ENCODE measurements around the gene LARGE2. TPM values are rescaled to one million over a fixed set of nuclear protein-coding genes. Genes with fewer than 3 reads are reported as not detected.

LARGE2 gene
- total and polyA plus RNA-seq, 9 of the 15 experiments (the other 6 are each of a cell fraction or from before 2014, with no cell fraction given) = 0.56 to 14.1 (median 6.6) TPM

GRCh38 chr11:45964911-45965389, 42.5 kb downstream of the LARGE2 start (continued):
- TF ChIP-seq ZBTB43 (CRISPR knock-in tag; IDR thresholded peaks at IDR 0.05) (no peak), CSDE1 (IDR thresholded peaks at IDR 0.05) (no peak), MXI1 (IDR thresholded peaks at IDR 0.05; ENCODE audit: low read depth, low read length) (no peak), FOSL1 (tag; conservative IDR thresholded peaks at IDR 0.05) (no peak), HNRNPLL (IDR thresholded peaks at IDR 0.05; ENCODE audit: low read depth, low read length, poor library complexity, severe bottlenecking) (no peak), GTF2A2 (tag; IDR thresholded peaks at IDR 0.05) (no peak), ZNF239 (CRISPR knock-in tag; IDR thresholded peaks at IDR 0.05) (no peak), ZBTB49 (CRISPR knock-in tag; IDR thresholded peaks at IDR 0.05; ENCODE audit: borderline replicate concordance) (no peak), HNRNPH1 (optimal IDR thresholded peaks at IDR 0.05; ENCODE audit: low read depth, low read length) (no peak), EHMT2 (IDR thresholded peaks at IDR 0.05) (no peak), TAF15 (IDR thresholded peaks at IDR 0.05; ENCODE audit: low read depth, low read length) (no peak), ZNF347 (CRISPR knock-in tag; IDR thresholded peaks at IDR 0.05; ENCODE audit: low read depth) (no peak), ZNF184 (CRISPR knock-in tag; IDR thresholded peaks at IDR 0.05) (no peak), TFAM (CRISPR knock-in tag; conservative IDR thresholded peaks at IDR 0.05) (no peak), MAX (CRISPR knock-in tag; IDR thresholded peaks at IDR 0.05) (0 out of 2 replicates have a peak, but pooled peaks have one; percentile 25), PPARD (CRISPR knock-in tag; IDR thresholded peaks at IDR 0.05) (no peak), L3MBTL2 (IDR thresholded peaks at IDR 0.05) (peak; percentile 93), KDM4B (IDR thresholded peaks at IDR 0.05; ENCODE audit: borderline replicate concordance in 2 of 2, low read depth in 1 of 2) (no peak), MXD1 (CRISPR knock-in tag; IDR thresholded peaks at IDR 0.05; ENCODE audit: borderline replicate concordance, poor library complexity, severe bottlenecking) (no peak), SMAD2 (IDR thresholded peaks at IDR 0.05; ENCODE audit: low read depth, low read length) (no peak), RBM22 (IDR thresholded peaks at IDR 0.05; ENCODE audit: low read depth, low read length, poor library complexity, severe bottlenecking) (no peak), TSHZ1 (CRISPR knock-in tag; IDR thresholded peaks at IDR 0.05) (no peak)

All from K562 (cell line).